Vagina (tissue), 2 donors: ENCODE measurements around the gene SDE2. TPM values are rescaled to one million over a fixed set of nuclear protein-coding genes. Genes with fewer than 3 reads are reported as not detected.

Experiments used
- DNase-seq, 2 donors: peaks; one replicate each; pipeline ENCODE4 v3.0.0-alpha.2; 2017; ENCODE audit errors: extremely low spot score in 2 of 2
- H3K27ac ChIP-seq: fragments of 200-600 bp; sonication (generic); one replicate; pipeline ENCODE4 v1.5.1; 2019
- H3K27me3 ChIP-seq: fragments of 200-600 bp; sonication (generic); one replicate; pipeline ENCODE4 v1.5.1; 2019
- H3K36me3 ChIP-seq, 2 donors: fragments of 200-600 bp; sonication (generic); one replicate each; pipeline ENCODE4 v1.5.1; 2017 to 2019
- H3K4me1 ChIP-seq: fragments of 200-600 bp; sonication (generic); one replicate; pipeline ENCODE4 v1.5.1; 2019
- H3K4me3 ChIP-seq, 2 donors: fragments of 200-600 bp; sonication (generic); 1 replicate in 1 of 2; 2 replicates in 1 of 2; pipeline ENCODE4 v1.5.1; 2016 to 2019
- H3K9me3 ChIP-seq: fragments of 200-600 bp; sonication (generic); one replicate; pipeline ENCODE4 v1.5.1; 2019
- POLR2A ChIP-seq, 2 donors: fragments of 450-650 bp; IDR thresholded peaks; one replicate each; pipeline ENCODE4 v1.6.1; 2017; ENCODE audit warnings: antibody characterized with exemption in 2 of 2, mild to moderate bottlenecking in 2 of 2, moderate library complexity in 2 of 2
- POLR2AphosphoS5 ChIP-seq, 2 donors: sonication (generic); formaldehyde crosslinking; IDR thresholded peaks; one replicate each; pipeline ENCODE4 v1.9.0; 2017; ENCODE audit warnings: antibody characterized with exemption in 2 of 2, mild to moderate bottlenecking in 2 of 2, low read depth in 1 of 2; ENCODE audit not compliant: insufficient read depth in 1 of 2
- intact Hi-C: fragments of 100-400 bp; cut with DNase I; formaldehyde crosslinking; loops from one replicate; pipeline ENCODE4 v1.15.1; 2023
- total RNA-seq: library from RNA; depleted of rRNA; stranded (reverse); fragments of >200 nt; gene quantifications from one replicate; pipeline ENCODE4 v1.2.3, GENCODE V29; 2016
- TF ChIP-seq, protein P1 (sequence below), 3 experiments: fragments of 450-650 bp in 2 of 3; fragments of 200-600 bp in 1 of 3; sonication (generic) in 1 of 3; IDR thresholded peaks; one replicate each; pipeline ENCODE4 v1.5.1; 2017 to 2019; ENCODE audit warnings: antibody characterized with exemption in 3 of 3, mild to moderate bottlenecking in 2 of 3, moderate library complexity in 2 of 3

SDE2 gene
- total RNA-seq, 1 donor from 2014 or later: 14.7 TPM

DNA sequence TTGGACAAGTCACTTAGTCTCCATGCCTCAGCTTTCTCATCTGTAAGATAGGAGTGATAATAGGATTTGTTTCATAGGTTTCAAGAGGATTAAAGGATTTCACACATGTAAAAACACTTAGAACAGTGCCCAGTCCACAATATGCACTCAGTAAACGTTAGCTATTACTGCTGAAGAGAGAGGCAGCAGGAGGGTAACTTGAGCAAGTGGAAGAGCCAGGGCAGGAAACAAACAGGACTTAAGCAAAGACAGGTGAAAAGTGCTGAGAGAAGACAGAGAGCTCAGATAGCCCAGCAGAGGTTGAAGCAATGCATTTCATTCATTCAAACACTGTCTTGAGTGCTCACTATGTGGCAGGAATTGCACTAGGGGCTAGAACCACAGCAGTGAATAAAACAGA lies 42.3 kb upstream of the SDE2 start:
- no peaks in the 10 kb centered on the region for H3K36me3 ChIP-seq
- no peaks in the 10 kb centered on the region for H3K9me3 ChIP-seq
- no peak overlapping the region for H3K27ac ChIP-seq
- no peak overlapping the region for H3K4me3 ChIP-seq
- intact Hi-C loops: no loop called here
- no peaks in the 10 kb centered on the region for H3K4me1 ChIP-seq
- DNase-seq: no peak
- no peaks in the 10 kb centered on the region for H3K27me3 ChIP-seq
- TF ChIP-seq POLR2A (IDR thresholded peaks at IDR 0.05): no peak
- TF ChIP-seq, protein P1, sequence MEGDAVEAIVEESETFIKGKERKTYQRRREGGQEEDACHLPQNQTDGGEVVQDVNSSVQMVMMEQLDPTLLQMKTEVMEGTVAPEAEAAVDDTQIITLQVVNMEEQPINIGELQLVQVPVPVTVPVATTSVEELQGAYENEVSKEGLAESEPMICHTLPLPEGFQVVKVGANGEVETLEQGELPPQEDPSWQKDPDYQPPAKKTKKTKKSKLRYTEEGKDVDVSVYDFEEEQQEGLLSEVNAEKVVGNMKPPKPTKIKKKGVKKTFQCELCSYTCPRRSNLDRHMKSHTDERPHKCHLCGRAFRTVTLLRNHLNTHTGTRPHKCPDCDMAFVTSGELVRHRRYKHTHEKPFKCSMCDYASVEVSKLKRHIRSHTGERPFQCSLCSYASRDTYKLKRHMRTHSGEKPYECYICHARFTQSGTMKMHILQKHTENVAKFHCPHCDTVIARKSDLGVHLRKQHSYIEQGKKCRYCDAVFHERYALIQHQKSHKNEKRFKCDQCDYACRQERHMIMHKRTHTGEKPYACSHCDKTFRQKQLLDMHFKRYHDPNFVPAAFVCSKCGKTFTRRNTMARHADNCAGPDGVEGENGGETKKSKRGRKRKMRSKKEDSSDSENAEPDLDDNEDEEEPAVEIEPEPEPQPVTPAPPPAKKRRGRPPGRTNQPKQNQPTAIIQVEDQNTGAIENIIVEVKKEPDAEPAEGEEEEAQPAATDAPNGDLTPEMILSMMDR (IDR thresholded peaks at IDR 0.05): no peak

DNA sequence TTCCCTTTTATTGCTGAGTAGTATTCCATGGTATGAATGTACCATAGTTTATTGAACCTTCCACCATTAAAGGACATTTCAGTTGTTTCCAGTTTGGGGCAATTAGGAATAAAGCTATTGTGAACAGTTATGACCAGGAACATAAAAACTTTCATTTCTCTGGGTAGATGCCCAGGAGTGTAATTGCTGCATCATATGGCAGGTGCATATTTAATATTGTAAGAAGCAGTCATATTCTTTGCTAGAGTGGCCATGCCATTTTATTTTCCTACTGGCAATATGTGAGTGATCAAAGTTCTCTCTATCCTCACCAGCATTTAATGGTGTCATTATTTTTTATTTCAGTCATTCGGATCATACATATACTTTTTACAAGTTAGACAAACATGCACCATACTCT lies 39.5 kb upstream of the SDE2 start:
- no peaks in the 10 kb centered on the region for H3K9me3 ChIP-seq
- H3K27me3 ChIP-seq: no peaks in the 10 kb centered on the region
- no peaks in the 10 kb centered on the region for H3K36me3 ChIP-seq
- DNase-seq: no peak
- no peak overlapping the region for H3K27ac ChIP-seq
- intact Hi-C loops: no loop called here
- no peak overlapping the region for H3K4me3 ChIP-seq
- TF ChIP-seq POLR2AphosphoS5 (IDR thresholded peaks at IDR 0.05; ENCODE audit: insufficient read depth in 1 of 2, low read depth in 1 of 2) (no peak), POLR2A (IDR thresholded peaks at IDR 0.05) (no peak)
- TF ChIP-seq, protein P1 (IDR thresholded peaks at IDR 0.05): no peak
- H3K4me1 ChIP-seq: peaks cover 15% of the 10 kb centered on the region

DNA sequence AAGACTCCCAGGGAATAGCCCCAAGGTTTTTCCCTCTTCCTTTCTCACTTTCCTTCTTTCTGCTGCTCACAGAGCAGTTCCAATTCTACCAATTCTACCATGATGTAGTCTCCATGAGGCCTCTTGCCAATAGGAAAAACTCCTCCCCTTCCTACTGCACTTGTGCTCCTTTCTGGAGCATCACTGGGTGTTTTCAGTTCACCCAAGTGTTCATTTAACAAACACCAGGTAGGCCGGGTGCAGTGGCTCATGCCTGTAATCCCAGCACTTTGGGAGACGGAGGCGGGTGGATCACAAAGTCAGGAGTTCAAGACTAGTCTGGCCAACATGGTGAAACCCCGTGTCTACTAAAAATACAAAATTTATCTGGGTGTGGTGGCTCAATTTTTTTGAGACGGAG lies 36.8 kb upstream of the SDE2 start:
- no peak for DNase-seq
- H3K36me3 ChIP-seq: no peaks in the 10 kb centered on the region
- intact Hi-C loops: no loop called here
- H3K4me1 ChIP-seq: peaks cover 16% of the 10 kb centered on the region
- no peaks in the 10 kb centered on the region for H3K9me3 ChIP-seq
- no peak for TF ChIP-seq POLR2AphosphoS5 (IDR thresholded peaks at IDR 0.05; ENCODE audit: insufficient read depth in 1 of 2, low read depth in 1 of 2)
- TF ChIP-seq POLR2A (IDR thresholded peaks at IDR 0.05): no peak
- TF ChIP-seq, protein P1 (IDR thresholded peaks at IDR 0.05): no peak
- H3K27ac ChIP-seq: peak overlapping the region; percentile 70
- no peaks in the 10 kb centered on the region for H3K27me3 ChIP-seq
- H3K4me3 ChIP-seq: no peak overlapping the region

DNA sequence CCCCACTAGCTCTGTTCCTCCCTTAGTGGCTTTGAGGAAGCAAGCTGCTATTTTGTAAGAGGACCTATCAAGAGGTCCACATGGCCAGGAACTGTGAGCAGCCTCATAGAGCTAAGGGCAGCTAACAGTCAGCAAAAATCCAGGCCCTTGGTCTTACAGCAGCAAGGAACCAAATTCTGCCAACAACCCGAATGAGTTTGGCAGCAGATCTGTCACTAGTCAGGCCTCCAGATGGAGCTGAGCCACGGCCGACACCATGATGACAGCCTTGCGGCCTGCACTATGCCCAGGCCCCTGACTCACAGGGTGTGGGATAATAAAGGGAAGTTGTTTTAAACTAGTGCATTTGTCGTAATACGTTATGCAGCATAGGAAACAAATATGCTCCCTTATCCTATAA lies 35.3 kb upstream of the SDE2 start:
- H3K4me1 ChIP-seq: peaks cover 16% of the 10 kb centered on the region
- TF ChIP-seq, protein P1 (IDR thresholded peaks at IDR 0.05): no peak
- peak; percentile 78 to 87 for TF ChIP-seq POLR2AphosphoS5 (IDR thresholded peaks at IDR 0.05; ENCODE audit: insufficient read depth in 1 of 2, low read depth in 1 of 2)
- H3K4me3 ChIP-seq: no peak overlapping the region
- H3K36me3 ChIP-seq: no peaks in the 10 kb centered on the region
- peak in 1 of 2 donors; percentile 94 for DNase-seq
- H3K27me3 ChIP-seq: no peaks in the 10 kb centered on the region
- no peaks in the 10 kb centered on the region for H3K9me3 ChIP-seq
- H3K27ac ChIP-seq: peak overlapping the region; percentile 70
- intact Hi-C loops: no loop called here

DNA sequence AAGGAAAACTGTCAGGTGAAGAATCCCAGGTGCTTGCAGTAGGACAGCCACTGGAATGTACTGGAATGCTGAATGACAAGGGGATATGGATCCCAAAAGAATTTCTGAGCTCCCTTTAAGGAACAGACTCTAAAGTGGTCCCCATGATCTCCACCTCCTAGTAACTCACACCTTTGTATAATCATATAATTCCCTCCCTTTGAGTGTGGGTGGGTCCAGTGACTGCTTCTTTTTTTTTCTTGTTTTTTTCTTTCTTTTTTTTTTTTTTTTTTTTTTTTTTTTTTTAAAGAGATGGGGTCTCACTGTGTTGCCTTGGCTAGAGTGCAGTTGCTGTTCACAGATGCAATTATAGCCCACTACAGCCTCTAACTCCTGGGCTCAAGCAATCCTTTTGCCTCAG lies 34.8 kb upstream of the SDE2 start:
- Histone ChIP-seq H3K4me3 (no peak overlapping the region), H3K27ac (peak overlapping the region; percentile 70), H3K4me1 (peaks cover 16% of the 10 kb centered on the region), H3K36me3 (no peaks in the 10 kb centered on the region), H3K27me3 (no peaks in the 10 kb centered on the region), H3K9me3 (no peaks in the 10 kb centered on the region)
- TF ChIP-seq, protein P1 (IDR thresholded peaks at IDR 0.05): no peak
- no peak for TF ChIP-seq POLR2AphosphoS5 (IDR thresholded peaks at IDR 0.05; ENCODE audit: insufficient read depth in 1 of 2, low read depth in 1 of 2)
- TF ChIP-seq POLR2A (IDR thresholded peaks at IDR 0.05): no peak
- intact Hi-C loops: no loop called here
- DNase-seq: no peak
